H1 (cell line): ENCODE measurements around the gene SYNPO. TPM values are rescaled to one million over a fixed set of nuclear protein-coding genes. Genes with fewer than 3 reads are reported as not detected.

Experiments
- CTCF ChIA-PET: fragments of 300-600 bp; sonication (Branson Sonifier 250); formaldehyde crosslinking; loops from one replicate; lab custom pipeline; 2021; ENCODE audit not compliant: partially characterized antibody; lab: Charles Lee
- POLR2A ChIA-PET: fragments of 300-600 bp; sonication (Branson Sonifier 250); formaldehyde crosslinking; loops from one replicate; lab custom pipeline; 2021; ENCODE audit warnings: inconsistent platforms; ENCODE audit not compliant: partially characterized antibody; lab: Charles Lee
- DNase-seq, 2 experiments: peaks; one replicate each; pipeline versions ENCODE4 v3.0.0 to v3.0.0-alpha.2; 2010 to 2022; ENCODE audit warnings: low spot score in 2 of 2, low read depth in 1 of 2, mixed read lengths in 1 of 2
- FAIRE-seq: peaks from 2 replicates; lab custom pipeline; 2011; peaks lifted over from hg19 to GRCh38; lab: Jason Lieb, UNC
- H2AFZ ChIP-seq: 2 replicates; pipeline ENCODE4 v1.8.1; 2012; ENCODE audit warnings: low read length, inconsistent platforms
- H2AK5ac ChIP-seq: 2 replicates; pipeline ENCODE4 v1.6.1; 2013; ENCODE audit warnings: low read depth, low read length
- H2BK120ac ChIP-seq: replicated peaks from 2 replicates; pipeline ENCODE3; 2013; ENCODE audit warnings: low read depth, low read length, inconsistent platforms
- H2BK12ac ChIP-seq: 2 replicates; pipeline ENCODE4 v1.6.1; 2013; ENCODE audit warnings: low read depth, low read length
- H2BK15ac ChIP-seq: 2 replicates; pipeline ENCODE4 v1.6.1; 2013; ENCODE audit warnings: low read length
- H2BK20ac ChIP-seq: 2 replicates; pipeline ENCODE4 v1.6.1; 2013; ENCODE audit warnings: low read length
- H2BK5ac ChIP-seq: 2 replicates; pipeline ENCODE4 v1.6.1; 2013; ENCODE audit warnings: low read depth, low read length
- H3K14ac ChIP-seq: 2 replicates; pipeline ENCODE4 v1.6.1; 2013; ENCODE audit warnings: inconsistent platforms; ENCODE audit not compliant: insufficient read length
- H3K18ac ChIP-seq: 2 replicates; pipeline ENCODE4 v1.6.1; 2013; ENCODE audit warnings: low read length; ENCODE audit errors: extremely low read depth
- H3K23ac ChIP-seq: 2 replicates; pipeline ENCODE4 v1.6.1; 2013; ENCODE audit warnings: inconsistent platforms; ENCODE audit not compliant: insufficient read length
- H3K23me2 ChIP-seq: 2 replicates; pipeline ENCODE4 v1.6.1; 2013; ENCODE audit warnings: low read depth, low read length
- H3K27ac ChIP-seq: 2 replicates; pipeline ENCODE4 v1.6.1; 2011; ENCODE audit warnings: low read depth, low read length, inconsistent platforms
- H3K27me3 ChIP-seq, 4 experiments: replicated peaks in 1 of 4; 1 replicate in 1 of 4; 2 replicates in 3 of 4; pipeline versions ENCODE4 v1.6.1 to v1.8.1; 2011 to 2013; ENCODE audit warnings: low read length in 3 of 4, mild to moderate bottlenecking in 3 of 4, inconsistent platforms in 2 of 4, mixed read lengths in 2 of 4, moderate library complexity in 1 of 4; ENCODE audit not compliant: control insufficient read depth in 3 of 4, insufficient read depth in 3 of 4; ENCODE audit errors: extremely low read depth in 1 of 4
- H3K36me3 ChIP-seq, 4 experiments: 2 replicates each; pipeline versions ENCODE4 v1.6.1 to v1.8.1; 2011 to 2013; ENCODE audit warnings: mild to moderate bottlenecking in 4 of 4, low read length in 3 of 4, moderate library complexity in 2 of 4, control low read depth in 1 of 4, inconsistent platforms in 1 of 4; ENCODE audit not compliant: insufficient read depth in 4 of 4, control insufficient read depth in 2 of 4
- H3K4ac ChIP-seq: replicated peaks from 2 replicates; pipeline ENCODE3; 2013; ENCODE audit warnings: low read length, low read depth, mixed read lengths, inconsistent platforms; ENCODE audit not compliant: insufficient read length
- H3K4me1 ChIP-seq, 4 experiments: replicated peaks in 1 of 4; 1 replicate in 1 of 4; 2 replicates in 3 of 4; pipeline versions ENCODE4 v1.6.1 to v1.8.1; 2011 to 2013; ENCODE audit warnings: low read length in 3 of 4, inconsistent platforms in 2 of 4, mixed read lengths in 1 of 4; ENCODE audit not compliant: insufficient read depth in 4 of 4, control insufficient read depth in 3 of 4
- H3K4me2 ChIP-seq, 2 experiments: 2 replicates each; pipeline versions ENCODE4 v1.6.1 to v1.8.1; 2011 to 2013; ENCODE audit warnings: low read depth in 2 of 2, low read length in 2 of 2, control low read depth in 1 of 2, inconsistent platforms in 1 of 2, mild to moderate bottlenecking in 1 of 2; ENCODE audit not compliant: insufficient read depth in 1 of 2
- H3K4me3 ChIP-seq, 4 experiments: fragments of 200-600, 300-600 bp in 1 of 4; sonication (generic), shearing (Covaris generic), sonication (Bioruptor Twin) in 1 of 4; 2 replicates each; pipeline versions ENCODE4 v1.5.1 to v1.8.1; 2011 to 2016; ENCODE audit warnings: low read length in 4 of 4, low read depth in 3 of 4, control low read depth in 2 of 4, inconsistent platforms in 2 of 4, mild to moderate bottlenecking in 2 of 4, mixed read lengths in 1 of 4, moderate library complexity in 1 of 4; ENCODE audit not compliant: insufficient read depth in 2 of 4; ENCODE audit errors: extremely low read depth in 1 of 4
- H3K56ac ChIP-seq: replicated peaks from 2 replicates; pipeline ENCODE3; 2013; ENCODE audit warnings: low read depth, mild to moderate bottlenecking, mixed read lengths, low read length, inconsistent platforms; ENCODE audit not compliant: insufficient read length
- H3K79me1 ChIP-seq: 2 replicates; pipeline ENCODE4 v1.6.1; 2013; ENCODE audit warnings: low read depth, low read length, control low read depth
- H3K79me2 ChIP-seq, 2 experiments: 2 replicates each; pipeline versions ENCODE4 v1.6.1 to v1.8.1; 2012 to 2013; ENCODE audit warnings: low read length in 2 of 2, mild to moderate bottlenecking in 2 of 2, inconsistent platforms in 1 of 2; ENCODE audit not compliant: insufficient read depth in 2 of 2, control insufficient read depth in 1 of 2
- H3K9ac ChIP-seq, 4 experiments: replicated peaks in 1 of 4; 1 replicate in 1 of 4; 2 replicates in 3 of 4; pipeline versions ENCODE4 v1.6.1 to v1.8.1; 2011 to 2013; ENCODE audit warnings: low read depth in 3 of 4, low read length in 3 of 4, control low read depth in 2 of 4, mild to moderate bottlenecking in 2 of 4, moderate library complexity in 2 of 4, inconsistent platforms in 1 of 4; ENCODE audit errors: extremely low read depth in 1 of 4
- H3K9me3 ChIP-seq, 2 experiments: 2 replicates each; pipeline versions ENCODE4 v1.6.1 to v1.8.1; 2012 to 2013; ENCODE audit warnings: mild to moderate bottlenecking in 2 of 2, moderate library complexity in 2 of 2, control low read depth in 1 of 2, inconsistent platforms in 1 of 2, low read depth in 1 of 2, low read length in 1 of 2, mixed read lengths in 1 of 2; ENCODE audit not compliant: insufficient read depth in 2 of 2
- H4K20me1 ChIP-seq, 2 experiments: replicated peaks in 1 of 2; 2 replicates each; pipeline versions ENCODE3 to v1.8.1; 2011 to 2013; ENCODE audit warnings: inconsistent platforms in 2 of 2, low read length in 2 of 2, mild to moderate bottlenecking in 1 of 2; ENCODE audit not compliant: insufficient read depth in 2 of 2, control insufficient read depth in 1 of 2
- H4K5ac ChIP-seq: 2 replicates; pipeline ENCODE4 v1.6.1; 2013; ENCODE audit warnings: low read length, low read depth, mixed read lengths, inconsistent platforms; ENCODE audit not compliant: insufficient read length
- H4K8ac ChIP-seq: 2 replicates; pipeline ENCODE4 v1.8.0; 2013; ENCODE audit warnings: mild to moderate bottlenecking, moderate library complexity, low read length, inconsistent platforms; ENCODE audit not compliant: insufficient read depth; ENCODE audit errors: extremely low read depth
- H4K91ac ChIP-seq: replicated peaks from 2 replicates; pipeline ENCODE3; 2013; ENCODE audit warnings: low read length, mixed read lengths, inconsistent platforms; ENCODE audit not compliant: insufficient read length
- BCL11A ChIP-seq, 2 experiments: IDR thresholded peaks; one replicate each; pipeline ENCODE4 v1.6.1; 2011; ENCODE audit warnings: low read depth in 2 of 2, low read length in 2 of 2, mild to moderate bottlenecking in 2 of 2
- CREB1 ChIP-seq: IDR thresholded peaks from 2 replicates; pipeline ENCODE4 v1.6.1; 2012; ENCODE audit warnings: inconsistent platforms
- EZH2 ChIP-seq: fragments of 200-600 bp; sonication (generic); IDR thresholded peaks from 2 replicates; pipeline ENCODE4 v1.7.1; 2012; ENCODE audit warnings: low read depth, mild to moderate bottlenecking, moderate library complexity, low read length, inconsistent platforms; ENCODE audit not compliant: severe bottlenecking
- JUN ChIP-seq: IDR thresholded peaks from 2 replicates; pipeline ENCODE4 v1.6.1; 2011; ENCODE audit warnings: low read depth, mild to moderate bottlenecking, improper control_type of control experiment, low read length
- WGBS, 2 experiments: shearing (Covaris generic) in 1 of 2; methylation state at CpG; one replicate each; pipeline versions ENCODE4 v1.1.6 to v1.1.7; 2013 to 2015; ENCODE audit warnings: low lambda C conversion rate in 2 of 2, mixed read lengths in 2 of 2, inconsistent platforms in 1 of 2, low coverage in 1 of 2, missing lambda C conversion rate in 1 of 2; ENCODE audit not compliant: insufficient replicate concordance in 2 of 2, insufficient coverage in 1 of 2, insufficient read length in 1 of 2; ENCODE audit errors: extremely low coverage in 1 of 2, missing lambda C conversion rate in 1 of 2; 5-methylcytosine and 5-hydroxymethylcytosine counted together
- polyA plus RNA-seq, 7 experiments: library from polyadenylated mRNA; depleted of rRNA in 3 of 7; stranded (reverse) in 5 of 7; unstranded in 2 of 7; fragments of >200 nt in 5 of 7; fragments of 200-250 nt in 2 of 7; gene quantifications; 1 replicate in 5 of 7; 2 replicates in 1 of 7; 4 replicates in 1 of 7; pipeline versions ENCODE4 v1.2.1 to v1.2.3, GENCODE V29; 2011 to 2013; ENCODE audit warnings: missing spikeins in 2 of 7, mixed read lengths in 2 of 7
- total RNA-seq: library from RNA; stranded (reverse); fragmentation: NEBNext Ultra II Directional; extraction: Animal tissue kit (Norgen Biotek cat#: 25700); gene quantifications from 2 replicates; pipeline ENCODE4 v1.2.1, GENCODE V29; 2021

SYNPO gene
- total and polyA plus RNA-seq, 2 of the 8 experiments (the other 6 are each of a cell fraction or from before 2014, with no cell fraction given): 2.3 TPM

DNA sequence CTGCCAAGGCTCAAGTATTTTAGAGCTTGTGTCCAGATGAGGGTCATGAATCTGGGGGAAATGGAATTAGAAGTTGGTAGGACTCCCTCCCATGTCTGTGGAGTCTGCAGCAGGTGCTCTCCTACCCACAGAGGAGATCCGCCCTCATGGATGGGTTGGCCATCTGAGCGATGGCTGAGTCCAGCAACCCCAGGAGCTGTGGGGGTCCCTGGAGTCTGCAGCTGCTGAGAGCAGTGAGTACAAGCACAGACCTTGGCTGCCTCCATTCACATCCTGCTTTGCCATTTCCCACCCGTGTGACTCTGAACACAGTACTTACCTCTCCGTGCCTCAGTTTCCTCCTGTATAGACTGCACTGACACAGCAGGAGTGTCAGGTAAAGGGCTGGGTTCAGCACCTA lies 25.8 kb upstream of the SYNPO start:
- Histone ChIP-seq H3K27me3 (no peaks in the 10 kb centered on the region; a peak in 2 of 7 replicates), H3K9me3 (no peaks in the 10 kb centered on the region), H3K4me3 (no peak overlapping the region), H3K23me2 (no peaks in the 10 kb centered on the region; the same call in 1 of the 2 replicates), H3K4ac (no peak overlapping the region), H4K91ac (no peak overlapping the region), H4K20me1 (no peaks in the 10 kb centered on the region), H3K27ac (no peak overlapping the region), H4K8ac (no peak overlapping the region), H4K5ac (no peak overlapping the region), H2BK5ac (no peak overlapping the region), H3K23ac (no peak overlapping the region), H2BK15ac (peak overlapping the region; percentile 33; the same call in 1 of the 2 replicates), H3K36me3 (no peaks in the 10 kb centered on the region), H2AFZ (no peak overlapping the region), H2BK120ac (no peak overlapping the region), H2AK5ac (no peak overlapping the region), H3K79me2 (no peaks in the 10 kb centered on the region), H3K9ac (no peak overlapping the region), H3K4me2 (no peak overlapping the region), H3K79me1 (no peaks in the 10 kb centered on the region), H2BK12ac (0 out of 2 replicates have a peak overlapping the region, but pooled peaks have one; percentile 55), H3K14ac (no peak overlapping the region), H2BK20ac (no peak overlapping the region), H3K18ac (no peak overlapping the region), H3K56ac (no peak overlapping the region), H3K4me1 (peaks cover 0 to 14% (median 8%) of the 10 kb centered on the region in 4 experiments; a peak in 4 of 7 replicates)
- ChIA-PET POLR2A (interaction anchor here (0.7 to 1.0 kb wide), 3 partner anchors 12 to 54 kb away, joined by 3 to 4 read pairs (median 3); no protein-coding TSS in a partner anchor), CTCF (interaction anchor here (0.7 to 8.6 kb wide), 33 partner anchors 9 to 187 kb away, joined by 3 to 72 read pairs (median 5); partner anchors contain the start of genes MYOZ3, RBM22 and SYNPO)
- DNase-seq (no peak), FAIRE-seq (no peak)
- TF ChIP-seq JUN (no peak), EZH2 (no peak), CREB1 (no peak), BCL11A (IDR thresholded peaks at IDR 0.05; ENCODE audit: low read depth in 2 of 2, low read length in 2 of 2) (no peak)
- WGBS, 2 experiments: 96% methylated on average over 4 of the region's 4 CpGs; no CpG with 5 or more reads in 1 of the 2 experiments
